K562 (cell line): Measurements from ENCODE around the gene OR4F15. TPM values are rescaled to one million over a fixed set of nuclear protein-coding genes. Genes with fewer than 3 reads are reported as not detected.

ENCODE experiments used
- ATAC-seq: fragments of 200-7000 bp; cut with Tn5 transposase; 3 replicates; pipeline ENCODE4 v1.9.1; 2020; ENCODE audit warnings: moderate library complexity
- BruUV-seq: library from RNA; stranded (reverse); fragments of 400-500 nt; replicated peaks from 2 replicates; lab custom pipeline; 2021; lab: Mats Ljungman, UMichigan
- CTCF ChIA-PET: fragments of 300-600 bp; formaldehyde crosslinking; extraction: SDS; loops from one replicate; lab custom pipeline; 2021; ENCODE audit warnings: low intra/inter-chr PET ratio; lab: Yijun Ruan, JAX
- POLR2A ChIA-PET: fragments of 300-600, 350-650 bp; sonication (Branson Sonifier 250); formaldehyde crosslinking; extraction: SDS; loops from one replicate; lab custom pipeline; 2021; ENCODE audit warnings: antibody characterized with exemption, inconsistent platforms; lab: Yijun Ruan, JAX
- DNase-seq, 4 experiments: peaks; one replicate each; pipeline versions ENCODE4 v3.0.0 to v3.0.0-alpha.2; 2011 to 2018; ENCODE audit warnings: low spot score in 3 of 4, mixed read lengths in 3 of 4; ENCODE audit errors: extremely low read depth in 1 of 4
- FAIRE-seq: peaks from 2 replicates; lab custom pipeline; 2011; peaks lifted over from hg19 to GRCh38; lab: Jason Lieb, UNC
- H2AFZ ChIP-seq: 2 replicates; pipeline ENCODE4 v1.6.0; 2011; ENCODE audit warnings: low read depth, low read length, control low read depth, inconsistent platforms
- H3K27ac ChIP-seq: fragments of 200-600 bp; 3 replicates; pipeline ENCODE4 v1.8.0; 2011; ENCODE audit warnings: low read depth, mild to moderate bottlenecking, control low read depth, inconsistent platforms, low read length, moderate library complexity, mixed read lengths; ENCODE audit errors: extremely low read depth
- H3K27me3 ChIP-seq, 2 experiments: fragments of 300-600 bp in 1 of 2; 2 replicates in 1 of 2; 3 replicates in 1 of 2; pipeline versions ENCODE4 v1.6.0 to v1.8.0; 2011; ENCODE audit warnings: inconsistent platforms in 2 of 2, low read length in 2 of 2, mild to moderate bottlenecking in 1 of 2, mixed read lengths in 1 of 2, moderate library complexity in 1 of 2; ENCODE audit not compliant: control insufficient read depth in 2 of 2, insufficient read depth in 2 of 2
- H3K36me3 ChIP-seq: fragments of 300-600 bp; 3 replicates; pipeline ENCODE4 v1.8.0; 2011; ENCODE audit warnings: mild to moderate bottlenecking, low read length, inconsistent platforms; ENCODE audit not compliant: control insufficient read depth, insufficient read depth
- H3K4me1 ChIP-seq, 2 experiments: fragments of 200-600 bp in 1 of 2; replicated peaks in 1 of 2; 2 replicates in 1 of 2; 3 replicates in 1 of 2; pipeline versions ENCODE4 v1.5.1 to v1.8.0; 2011; ENCODE audit warnings: inconsistent platforms in 2 of 2, low read length in 2 of 2, mild to moderate bottlenecking in 1 of 2, mixed read lengths in 1 of 2, moderate library complexity in 1 of 2; ENCODE audit not compliant: control insufficient read depth in 2 of 2, insufficient read depth in 2 of 2
- H3K4me2 ChIP-seq: 2 replicates; pipeline ENCODE4 v1.6.1; 2011; ENCODE audit warnings: low read length, control low read depth, inconsistent platforms, mixed read lengths; ENCODE audit not compliant: insufficient read depth
- H3K4me3 ChIP-seq: fragments of 200-600 bp; sonication (generic), shearing (Covaris generic); 2 replicates; pipeline ENCODE4 v1.5.1; 2016; ENCODE audit warnings: control low read depth, inconsistent platforms
- H3K79me2 ChIP-seq: fragments of 200-600 bp; 3 replicates; pipeline ENCODE4 v1.8.0; 2011; ENCODE audit warnings: low read length, inconsistent platforms; ENCODE audit not compliant: control insufficient read depth, insufficient read depth
- H3K9ac ChIP-seq, 2 experiments: 2 replicates each; pipeline versions ENCODE4 v1.6.0 to v1.6.1; 2011; ENCODE audit warnings: low read depth in 2 of 2, low read length in 2 of 2, control low read depth in 1 of 2, inconsistent platforms in 1 of 2, mild to moderate bottlenecking in 1 of 2, mixed read lengths in 1 of 2; ENCODE audit not compliant: insufficient read depth in 1 of 2
- H3K9me1 ChIP-seq: one replicate; pipeline ENCODE4 v1.6.0; 2011; ENCODE audit warnings: inconsistent platforms, mild to moderate bottlenecking, low read length, moderate library complexity; ENCODE audit not compliant: control insufficient read depth, insufficient read depth
- H3K9me3 ChIP-seq: replicated peaks from 2 replicates; pipeline ENCODE4 v1.5.1; 2011; ENCODE audit warnings: low read depth, low read length, inconsistent platforms; ENCODE audit not compliant: control insufficient read depth, insufficient read depth
- H4K20me1 ChIP-seq: replicated peaks from 2 replicates; pipeline ENCODE4 v1.6.1; 2011; ENCODE audit warnings: low read length, inconsistent platforms, mixed read lengths; ENCODE audit not compliant: control insufficient read depth, insufficient read depth
- FOXJ3 ChIP-seq: sonication (generic); formaldehyde crosslinking; IDR thresholded peaks from 2 replicates; pipeline ENCODE4 v1.4.0; 2020; ENCODE audit warnings: mild to moderate bottlenecking, missing genetic modification reagents
- FUS ChIP-seq: fragments of 200-400 bp; formaldehyde crosslinking; optimal IDR thresholded peaks from 2 replicates; pipeline ENCODE3; 2017; ENCODE audit warnings: low read depth, low read length
- NR3C1 ChIP-seq: sonication (generic); formaldehyde crosslinking; IDR thresholded peaks from 2 replicates; pipeline ENCODE4 v1.8.1; 2022; ENCODE audit warnings: missing genetic modification reagents
- VEZF1 ChIP-seq: fragments of 200-800 bp; sonication (Bioruptor generic); IDR thresholded peaks from 2 replicates; pipeline ENCODE4 v1.6.1; 2017; ENCODE audit warnings: missing genetic modification characterization, missing compliant biosample characterization
- ZNF23 ChIP-seq: fragments of 250-450 bp; sonication (Bioruptor Pico); IDR thresholded peaks from 2 replicates; pipeline ENCODE4 v1.4.0; 2020; ENCODE audit warnings: mild to moderate bottlenecking
- WGBS: fragments of 100-300 bp; shearing (Covaris generic); methylation state at CpG from one replicate; pipeline ENCODE4 v1.1.6; 2016; ENCODE audit warnings: low coverage, mixed read lengths; ENCODE audit not compliant: insufficient coverage; ENCODE audit errors: missing lambda C conversion rate; 5-methylcytosine and 5-hydroxymethylcytosine counted together
- in situ Hi-C: fragments of 300-500 bp; cut with MboI; formaldehyde crosslinking; loops from 4 replicates; pipeline ENCODE4 v1.15.0; 2018; ENCODE audit warnings: inconsistent platforms, mixed read lengths
- intact Hi-C: fragments of 100-400 bp; cut with micrococcal nuclease; formaldehyde crosslinking; loops from 2 replicates; pipeline ENCODE4 v1.14.2; 2022
- polyA plus RNA-seq, 8 experiments: library from polyadenylated mRNA; depleted of rRNA in 4 of 8; stranded (reverse) in 5 of 8; unstranded in 3 of 8; fragments of >200 nt; fragmentation: Nextera tagmentation in 2 of 8; fragmentation: Illumina TruSeq in 1 of 8; extraction: Ambion mirVana in 2 of 8; extraction: Trizol in 1 of 8; gene quantifications; 2 replicates each; pipeline versions ENCODE4 v1.2.1 to v1.2.3, GENCODE V29; 2011 to 2014; ENCODE audit warnings: inconsistent platforms in 1 of 8, missing spikeins in 1 of 8
- total RNA-seq, 7 experiments: library from RNA; depleted of rRNA in 6 of 7; stranded (reverse); fragments of >200 nt in 6 of 7; fragmentation: Illumina TruSeq in 2 of 7; extraction: Trizol in 2 of 7; gene quantifications; 2 replicates each; pipeline versions ENCODE4 v1.2.1 to v1.2.3, GENCODE V29; 2011 to 2021; ENCODE audit warnings: low replicate concordance in 1 of 7
- TF ChIP-seq, protein P1 (sequence below), 2 experiments: fragments of 450-650 bp in 1 of 2; sonication (generic) in 1 of 2; formaldehyde crosslinking; conservative IDR thresholded peaks; 2 replicates each; pipeline versions ENCODE4 v1.4.0 to v1.8.1; 2020 to 2022; ENCODE audit warnings: mild to moderate bottlenecking in 1 of 2, missing genetic modification reagents in 1 of 2
- TF ChIP-seq, protein P2 (sequence below): fragments of 250-450 bp; sonication (Bioruptor Pico); IDR thresholded peaks from 2 replicates; pipeline ENCODE4 v1.4.0; 2020

The OR4F15 gene
- total and polyA plus RNA-seq, 9 of the 15 experiments (the other 6 are each of a cell fraction or from before 2014, with no cell fraction given) = not detected

- H3K27ac ChIP-seq = no peak overlapping the region
- H3K4me3 ChIP-seq = no peak overlapping the region
- BruUV-seq = no TSS peak
- intact Hi-C loops (no loop called here), in situ Hi-C loops (no loop called here)
- no peaks in the 10 kb centered on the region for H3K9me3 ChIP-seq
- H3K4me1 ChIP-seq = no peaks in the 10 kb centered on the region
- 0% methylated on average over 1 of the region's 1 CpG for WGBS
- no peaks in the 10 kb centered on the region for H4K20me1 ChIP-seq
- CTCF ChIA-PET = no interaction called here
- DNase-seq = no peak
- no peaks in the 10 kb centered on the region for H3K36me3 ChIP-seq
- H3K9ac ChIP-seq = no peak overlapping the region
- no peak for FAIRE-seq
- no peaks in the 10 kb centered on the region for H3K79me2 ChIP-seq
- H3K9me1 ChIP-seq = no peaks in the 10 kb centered on the region
- no peak for ATAC-seq
- H2AFZ ChIP-seq = no peak overlapping the region
- POLR2A ChIA-PET = no interaction called here
- H3K4me2 ChIP-seq = no peak overlapping the region
- TF ChIP-seq NR3C1 (CRISPR knock-in tag) (no peak), FUS (no peak)
- TF ChIP-seq, protein P1, sequence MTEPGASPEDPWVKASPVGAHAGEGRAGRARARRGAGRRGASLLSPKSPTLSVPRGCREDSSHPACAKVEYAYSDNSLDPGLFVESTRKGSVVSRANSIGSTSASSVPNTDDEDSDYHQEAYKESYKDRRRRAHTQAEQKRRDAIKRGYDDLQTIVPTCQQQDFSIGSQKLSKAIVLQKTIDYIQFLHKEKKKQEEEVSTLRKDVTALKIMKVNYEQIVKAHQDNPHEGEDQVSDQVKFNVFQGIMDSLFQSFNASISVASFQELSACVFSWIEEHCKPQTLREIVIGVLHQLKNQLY (CRISPR knock-in tag; conservative IDR thresholded peaks at IDR 0.05) = no peak
- TF ChIP-seq, all 486 proteins: peak for 0
- no peaks in the 10 kb centered on the region for H3K27me3 ChIP-seq
Measured at GRCh38 chr15:101810456-101810855, 1.5 kb upstream of the OR4F15 start.

- H3K4me1 ChIP-seq = no peaks in the 10 kb centered on the region
- ChIA-PET CTCF (no interaction called here), POLR2A (no interaction called here)
- no peak overlapping the region for H3K4me3 ChIP-seq
- no peak overlapping the region for H3K9ac ChIP-seq
- BruUV-seq = no TSS peak
- no peaks in the 10 kb centered on the region for H3K36me3 ChIP-seq
- intact Hi-C loops = no loop called here
- FAIRE-seq = no peak
- H3K27ac ChIP-seq = no peak overlapping the region
- no peaks in the 10 kb centered on the region for H3K9me3 ChIP-seq
- H3K79me2 ChIP-seq = no peaks in the 10 kb centered on the region
- no peaks in the 10 kb centered on the region for H3K9me1 ChIP-seq
- ATAC-seq = no peak
- 0% methylated on average over 3 of the region's 3 CpGs for WGBS
- H4K20me1 ChIP-seq = no peaks in the 10 kb centered on the region
- H2AFZ ChIP-seq = no peak overlapping the region
- peak in 1 of 4 experiments; percentile 14 for DNase-seq
- in situ Hi-C loops = no loop called here
- no peak overlapping the region for H3K4me2 ChIP-seq
- H3K27me3 ChIP-seq = no peaks in the 10 kb centered on the region
- TF ChIP-seq, protein P2, sequence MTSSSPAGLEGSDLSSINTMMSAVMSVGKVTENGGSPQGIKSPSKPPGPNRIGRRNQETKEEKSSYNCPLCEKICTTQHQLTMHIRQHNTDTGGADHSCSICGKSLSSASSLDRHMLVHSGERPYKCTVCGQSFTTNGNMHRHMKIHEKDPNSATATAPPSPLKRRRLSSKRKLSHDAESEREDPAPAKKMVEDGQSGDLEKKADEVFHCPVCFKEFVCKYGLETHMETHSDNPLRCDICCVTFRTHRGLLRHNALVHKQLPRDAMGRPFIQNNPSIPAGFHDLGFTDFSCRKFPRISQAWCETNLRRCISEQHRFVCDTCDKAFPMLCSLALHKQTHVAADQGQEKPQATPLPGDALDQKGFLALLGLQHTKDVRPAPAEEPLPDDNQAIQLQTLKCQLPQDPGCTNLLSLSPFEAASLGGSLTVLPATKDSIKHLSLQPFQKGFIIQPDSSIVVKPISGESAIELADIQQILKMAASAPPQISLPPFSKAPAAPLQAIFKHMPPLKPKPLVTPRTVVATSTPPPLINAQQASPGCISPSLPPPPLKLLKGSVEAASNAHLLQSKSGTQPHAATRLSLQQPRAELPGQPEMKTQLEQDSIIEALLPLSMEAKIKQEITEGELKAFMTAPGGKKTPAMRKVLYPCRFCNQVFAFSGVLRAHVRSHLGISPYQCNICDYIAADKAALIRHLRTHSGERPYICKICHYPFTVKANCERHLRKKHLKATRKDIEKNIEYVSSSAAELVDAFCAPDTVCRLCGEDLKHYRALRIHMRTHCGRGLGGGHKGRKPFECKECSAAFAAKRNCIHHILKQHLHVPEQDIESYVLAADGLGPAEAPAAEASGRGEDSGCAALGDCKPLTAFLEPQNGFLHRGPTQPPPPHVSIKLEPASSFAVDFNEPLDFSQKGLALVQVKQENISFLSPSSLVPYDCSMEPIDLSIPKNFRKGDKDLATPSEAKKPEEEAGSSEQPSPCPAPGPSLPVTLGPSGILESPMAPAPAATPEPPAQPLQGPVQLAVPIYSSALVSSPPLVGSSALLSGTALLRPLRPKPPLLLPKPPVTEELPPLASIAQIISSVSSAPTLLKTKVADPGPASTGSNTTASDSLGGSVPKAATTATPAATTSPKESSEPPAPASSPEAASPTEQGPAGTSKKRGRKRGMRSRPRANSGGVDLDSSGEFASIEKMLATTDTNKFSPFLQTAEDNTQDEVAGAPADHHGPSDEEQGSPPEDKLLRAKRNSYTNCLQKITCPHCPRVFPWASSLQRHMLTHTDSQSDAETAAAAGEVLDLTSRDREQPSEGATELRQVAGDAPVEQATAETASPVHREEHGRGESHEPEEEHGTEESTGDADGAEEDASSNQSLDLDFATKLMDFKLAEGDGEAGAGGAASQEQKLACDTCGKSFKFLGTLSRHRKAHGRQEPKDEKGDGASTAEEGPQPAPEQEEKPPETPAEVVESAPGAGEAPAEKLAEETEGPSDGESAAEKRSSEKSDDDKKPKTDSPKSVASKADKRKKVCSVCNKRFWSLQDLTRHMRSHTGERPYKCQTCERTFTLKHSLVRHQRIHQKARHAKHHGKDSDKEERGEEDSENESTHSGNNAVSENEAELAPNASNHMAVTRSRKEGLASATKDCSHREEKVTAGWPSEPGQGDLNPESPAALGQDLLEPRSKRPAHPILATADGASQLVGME (CRISPR knock-in tag) = no peak
- TF ChIP-seq FOXJ3 (CRISPR knock-in tag) (no peak), NR3C1 (CRISPR knock-in tag) (no peak), VEZF1 (CRISPR knock-in tag) (no peak), ZNF23 (CRISPR knock-in tag) (no peak)
Measured at GRCh38 chr15:101810876-101811275, 1.1 kb upstream of the OR4F15 start.
